Neural progenitor cell (in vitro differentiated cells): ENCODE measurements around the gene RNF144B.

Experiments used
- EZH2 ChIP-seq: fragments of 200-600 bp; sonication (generic); IDR thresholded peaks from 2 replicates; pipeline ENCODE4 v1.6.1; 2017; ENCODE audit warnings: antibody characterized with exemption, mild to moderate bottlenecking, moderate library complexity
- TF ChIP-seq, protein P1 (sequence below): fragments of 200-600 bp; sonication (generic); IDR thresholded peaks from 2 replicates; pipeline ENCODE4 v1.5.1; 2017; ENCODE audit warnings: antibody characterized with exemption, mild to moderate bottlenecking

DNA sequence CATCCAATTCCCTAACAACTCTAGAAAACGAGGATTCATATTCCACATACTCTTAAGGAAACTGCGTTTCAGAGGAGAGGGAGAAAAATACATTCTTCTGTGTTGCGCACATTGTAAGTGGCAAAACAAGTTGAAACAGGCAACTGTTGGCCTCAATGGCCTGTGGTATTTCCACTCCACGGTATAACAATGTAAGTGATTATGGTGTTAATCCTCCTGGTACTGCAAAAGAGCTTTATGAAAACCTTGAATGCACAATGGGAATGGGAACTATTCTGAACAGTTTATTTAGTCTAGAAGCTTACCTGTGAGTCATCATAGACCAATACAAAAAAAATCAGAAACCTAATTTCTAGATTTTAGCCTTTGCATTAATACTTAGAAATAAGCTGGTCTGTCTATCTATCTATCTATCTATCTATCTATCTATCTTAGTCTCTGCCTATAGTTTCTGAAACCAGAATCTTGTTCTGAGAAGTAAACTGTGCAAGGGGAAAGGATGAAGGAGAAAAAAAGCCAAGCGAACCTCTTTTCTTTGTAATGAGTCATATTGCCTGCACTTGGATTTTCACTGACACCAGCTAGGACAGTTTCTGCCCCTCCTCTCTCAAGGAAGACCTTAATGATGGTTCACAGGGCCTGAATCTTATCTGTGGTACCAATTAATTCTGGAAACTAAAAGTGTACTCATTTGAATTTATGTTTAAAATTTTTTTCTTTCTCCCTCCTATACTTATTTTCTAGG is 101.5 kb downstream of the RNF144B start:
- TF ChIP-seq, protein P1, sequence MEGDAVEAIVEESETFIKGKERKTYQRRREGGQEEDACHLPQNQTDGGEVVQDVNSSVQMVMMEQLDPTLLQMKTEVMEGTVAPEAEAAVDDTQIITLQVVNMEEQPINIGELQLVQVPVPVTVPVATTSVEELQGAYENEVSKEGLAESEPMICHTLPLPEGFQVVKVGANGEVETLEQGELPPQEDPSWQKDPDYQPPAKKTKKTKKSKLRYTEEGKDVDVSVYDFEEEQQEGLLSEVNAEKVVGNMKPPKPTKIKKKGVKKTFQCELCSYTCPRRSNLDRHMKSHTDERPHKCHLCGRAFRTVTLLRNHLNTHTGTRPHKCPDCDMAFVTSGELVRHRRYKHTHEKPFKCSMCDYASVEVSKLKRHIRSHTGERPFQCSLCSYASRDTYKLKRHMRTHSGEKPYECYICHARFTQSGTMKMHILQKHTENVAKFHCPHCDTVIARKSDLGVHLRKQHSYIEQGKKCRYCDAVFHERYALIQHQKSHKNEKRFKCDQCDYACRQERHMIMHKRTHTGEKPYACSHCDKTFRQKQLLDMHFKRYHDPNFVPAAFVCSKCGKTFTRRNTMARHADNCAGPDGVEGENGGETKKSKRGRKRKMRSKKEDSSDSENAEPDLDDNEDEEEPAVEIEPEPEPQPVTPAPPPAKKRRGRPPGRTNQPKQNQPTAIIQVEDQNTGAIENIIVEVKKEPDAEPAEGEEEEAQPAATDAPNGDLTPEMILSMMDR: no peak
- TF ChIP-seq EZH2: no peak
